HG03571 (cell line): ENCODE data around the gene STK25.

ENCODE experiments used
- ATAC-seq: cut with Tn5 transposase; IDR thresholded peaks from one replicate; pipeline ENCODE4 v1.9.1; 2021; ENCODE audit not compliant: unreplicated experiment

Gene STK25

GRCh38 chr2:241495172-241496002 is 13.0 kb downstream of the STK25 start:
- ATAC-seq, result no peak

GRCh38 chr2:241494311-241494908 is 14.0 kb downstream of the STK25 start:
- ATAC-seq, result no peak

GRCh38 chr2:241493092-241493491 is 15.3 kb downstream of the STK25 start:
- ATAC-seq, result no peak

GRCh38 chr2:241492174-241492565 is 16.2 kb downstream of the STK25 start:
- no peak for ATAC-seq

- ATAC-seq, result no peak
Measured at GRCh38 chr2:241491549-241492173, 16.7 kb downstream of the STK25 start.

GRCh38 chr2:241490825-241491506 is 17.4 kb downstream of the STK25 start:
- no peak for ATAC-seq

GRCh38 chr2:241489733-241490680 is 18.4 kb downstream of the STK25 start:
- ATAC-seq, result no peak

- ATAC-seq, result no peak
Measured at GRCh38 chr2:241489088-241489487, 19.3 kb downstream of the STK25 start.

- ATAC-seq, result no peak
Measured at GRCh38 chr2:241485172-241485911, 23.0 kb downstream of the STK25 start.

- ATAC-seq, result no peak
Measured at GRCh38 chr2:241483305-241483704, 25.1 kb downstream of the STK25 start.

GRCh38 chr2:241482126-241482955 is 26.0 kb downstream of the STK25 start:
- no peak for ATAC-seq

GRCh38 chr2:241481687-241482086 is 26.7 kb downstream of the STK25 start:
- no peak for ATAC-seq

GRCh38 chr2:241479026-241479898 is 29.1 kb downstream of the STK25 start:
- ATAC-seq, result no peak

- no peak for ATAC-seq
Measured at GRCh38 chr2:241478166-241478565, 30.2 kb downstream of the STK25 start.

- ATAC-seq, result no peak
Measured at GRCh38 chr2:241475267-241475666, 33.1 kb downstream of the STK25 start.

- ATAC-seq, result no peak
Measured at GRCh38 chr2:241473399-241473798, 35.0 kb downstream of the STK25 start.

GRCh38 chr2:241469746-241470145 is 38.6 kb downstream of the STK25 start:
- ATAC-seq, result no peak

- no peak for ATAC-seq
Measured at GRCh38 chr2:241468476-241468781, 40.0 kb downstream of the STK25 start.
